OCI-LY3 (cell line): ENCODE data around the gene LRBA.

Experiments used
- CTCF ChIP-seq: fragments of 200-600, 300-600 bp; sonication (generic); IDR thresholded peaks from 2 replicates; pipeline ENCODE4 v1.5.1; 2014; ENCODE audit warnings: antibody characterized with exemption, low read length, low read depth
- EZH2phosphoT487 ChIP-seq: fragments of 200-600 bp; shearing (Covaris generic); IDR thresholded peaks from 2 replicates; pipeline ENCODE4 v1.6.1; 2018; ENCODE audit warnings: antibody characterized with exemption, mixed run types, low read depth

GRCh38 chr4:150514709-150515108 is 500.4 kb downstream of the LRBA start:
- no peak for TF ChIP-seq EZH2phosphoT487
- no peak for TF ChIP-seq CTCF
